GM23248 (cell line): ENCODE results near the gene ATG16L2.

ENCODE experiments used
- EZH2 ChIP-seq: fragments of 200-600 bp; sonication (generic); IDR thresholded peaks from 2 replicates; pipeline ENCODE4 v1.6.1; 2018; ENCODE audit warnings: antibody characterized with exemption, mild to moderate bottlenecking; ENCODE audit not compliant: insufficient read depth, poor library complexity, severe bottlenecking
- EZH2phosphoT487 ChIP-seq: fragments of 200-600 bp; sonication (generic); IDR thresholded peaks from 2 replicates; pipeline ENCODE4 v1.6.1; 2018; ENCODE audit warnings: antibody characterized with exemption, moderate library complexity, mild to moderate bottlenecking, low read depth; ENCODE audit not compliant: insufficient read depth

DNA sequence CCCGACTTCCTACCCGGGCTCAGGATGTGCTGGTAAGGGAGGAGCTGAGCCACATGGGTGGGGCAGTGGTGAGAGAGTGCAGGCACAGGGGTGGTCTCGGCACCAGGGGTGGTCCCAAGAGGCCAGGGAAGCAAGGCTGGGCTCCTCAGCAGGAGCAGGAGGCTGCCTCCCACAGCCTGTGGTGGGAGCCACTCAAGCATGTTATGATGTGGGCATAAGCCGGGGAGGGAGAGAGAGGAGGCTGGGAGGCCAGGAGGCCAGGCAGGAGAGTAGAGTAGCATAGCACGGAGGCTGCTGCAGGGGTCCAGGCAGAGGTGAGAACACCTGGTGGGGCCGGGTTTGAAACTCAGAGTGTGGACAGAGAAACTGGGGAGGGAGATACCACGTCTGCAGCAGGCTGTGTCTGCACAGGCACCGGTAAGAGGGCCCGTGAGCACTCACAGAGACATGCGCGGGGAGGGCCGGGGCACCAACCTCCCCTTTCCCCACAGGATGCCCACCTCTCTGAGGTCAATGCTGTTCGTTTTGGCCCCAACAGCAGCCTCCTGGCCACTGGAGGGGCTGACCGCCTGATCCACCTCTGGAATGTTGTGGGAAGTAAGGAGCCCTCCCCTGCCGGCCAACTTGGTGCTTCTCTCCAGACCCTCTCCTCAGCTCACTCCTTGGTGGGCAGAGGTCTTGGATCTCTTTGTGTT, 10.7 kb downstream of the ATG16L2 start:
- TF ChIP-seq EZH2phosphoT487 (no peak), EZH2 (no peak)
